ENCODE measurements around the gene NME9. TPM values are rescaled to one million over a fixed set of nuclear protein-coding genes. Genes with fewer than 3 reads are reported as not detected.

The NME9 gene
- total RNA-seq, 1 experiment from 2014 or later: not detected

- Histone ChIP-seq H3K79me2 (ENCODE audit: insufficient read depth, low read length) (no peaks in the 10 kb centered on the region), H3K79me1 (ENCODE audit: insufficient read depth, low read depth, low read length, poor library complexity, severe bottlenecking) (no peaks in the 10 kb centered on the region), H2BK120ac (ENCODE audit: low read depth, low read length, poor library complexity, severe bottlenecking) (no peak overlapping the region), H4K20me1 (ENCODE audit: control insufficient read depth, insufficient read depth, insufficient read length) (no peaks in the 10 kb centered on the region), H2BK12ac (ENCODE audit: insufficient read length, low read depth, low read length) (no peak overlapping the region), H3K23me2 (ENCODE audit: insufficient read length, low read depth, low read length, poor library complexity, severe bottlenecking) (peaks cover 7% of the 10 kb centered on the region), H3K18ac (ENCODE audit: insufficient read length, low read depth, low read length) (no peak overlapping the region), H2AFZ (ENCODE audit: low read length) (no peak overlapping the region), H3K4me1 (ENCODE audit: insufficient read depth, low read length) (peaks cover 4% of the 10 kb centered on the region), H3K4me2 (ENCODE audit: insufficient read depth, insufficient read length, low read length) (peak overlapping the region; percentile 55), H3K27me3 (ENCODE audit: insufficient read depth, low read length) (no peaks in the 10 kb centered on the region), H3K4ac (ENCODE audit: low read depth, low read length) (no peak overlapping the region), H4K5ac (ENCODE audit: insufficient read length, low read depth, low read length) (no peak overlapping the region), H2BK20ac (ENCODE audit: low read depth, low read length, poor library complexity, severe bottlenecking) (no peak overlapping the region), H2AK5ac (ENCODE audit: insufficient read length, low read length) (no peak overlapping the region), H3K9me3 (ENCODE audit: control insufficient read depth, low read depth, low read length) (no peaks in the 10 kb centered on the region), H3T11ph (ENCODE audit: low read length) (no peak overlapping the region), H4K8ac (replicated peaks; ENCODE audit: insufficient read length, low read depth, low read length) (no peak overlapping the region), H3K14ac (ENCODE audit: insufficient read depth, low read length) (no peak overlapping the region), H3K56ac (ENCODE audit: insufficient read length, low read depth, low read length) (no peak overlapping the region), H3K23ac (ENCODE audit: insufficient read length, low read depth, low read length) (no peak overlapping the region), H3K27ac (ENCODE audit: insufficient read length, low read depth, low read length) (no peak overlapping the region), H4K91ac (ENCODE audit: insufficient read length, low read depth, low read length) (no peak overlapping the region), H2BK15ac (ENCODE audit: low read depth, low read length) (no peak overlapping the region), H3K9ac (ENCODE audit: extremely low read depth, insufficient read length, low read length) (no peak overlapping the region), H2BK5ac (ENCODE audit: insufficient read length, low read length) (no peak overlapping the region)
- Mint-ChIP-seq H3K4me1 (peaks cover 17 to 23% of the 10 kb centered on the region in 2 experiments), H3K4me3 (peak overlapping the region; percentile 82 to 91), H3K27ac (no peak overlapping the region; a peak in 1 of 7 replicates), H3K9me3 (no peaks in the 10 kb centered on the region), H3K27me3 (ENCODE audit: low read depth) (peaks cover 8% of the 10 kb centered on the region), H3K36me3 (ENCODE audit: insufficient read depth in 1 of 3, low read depth in 3 of 3) (no peaks in the 10 kb centered on the region)
- WGBS (ENCODE audit: extremely low coverage, insufficient read length, low lambda C conversion rate): no CpG with 5 or more reads among the region's 7 CpGs
- DNase-seq: no peak
- TF ChIP-seq, protein P1, sequence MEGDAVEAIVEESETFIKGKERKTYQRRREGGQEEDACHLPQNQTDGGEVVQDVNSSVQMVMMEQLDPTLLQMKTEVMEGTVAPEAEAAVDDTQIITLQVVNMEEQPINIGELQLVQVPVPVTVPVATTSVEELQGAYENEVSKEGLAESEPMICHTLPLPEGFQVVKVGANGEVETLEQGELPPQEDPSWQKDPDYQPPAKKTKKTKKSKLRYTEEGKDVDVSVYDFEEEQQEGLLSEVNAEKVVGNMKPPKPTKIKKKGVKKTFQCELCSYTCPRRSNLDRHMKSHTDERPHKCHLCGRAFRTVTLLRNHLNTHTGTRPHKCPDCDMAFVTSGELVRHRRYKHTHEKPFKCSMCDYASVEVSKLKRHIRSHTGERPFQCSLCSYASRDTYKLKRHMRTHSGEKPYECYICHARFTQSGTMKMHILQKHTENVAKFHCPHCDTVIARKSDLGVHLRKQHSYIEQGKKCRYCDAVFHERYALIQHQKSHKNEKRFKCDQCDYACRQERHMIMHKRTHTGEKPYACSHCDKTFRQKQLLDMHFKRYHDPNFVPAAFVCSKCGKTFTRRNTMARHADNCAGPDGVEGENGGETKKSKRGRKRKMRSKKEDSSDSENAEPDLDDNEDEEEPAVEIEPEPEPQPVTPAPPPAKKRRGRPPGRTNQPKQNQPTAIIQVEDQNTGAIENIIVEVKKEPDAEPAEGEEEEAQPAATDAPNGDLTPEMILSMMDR (conservative IDR thresholded peaks at IDR 0.05): no peak
Observed at GRCh38 chr3:138329984-138330293, 288 bp upstream of the NME9 start.
